ENCODE results near the gene NEUROD4.
A peak's percentile ranks its signal among the peaks of the same experiment; 100 is the strongest.

The NEUROD4 gene

DNA sequence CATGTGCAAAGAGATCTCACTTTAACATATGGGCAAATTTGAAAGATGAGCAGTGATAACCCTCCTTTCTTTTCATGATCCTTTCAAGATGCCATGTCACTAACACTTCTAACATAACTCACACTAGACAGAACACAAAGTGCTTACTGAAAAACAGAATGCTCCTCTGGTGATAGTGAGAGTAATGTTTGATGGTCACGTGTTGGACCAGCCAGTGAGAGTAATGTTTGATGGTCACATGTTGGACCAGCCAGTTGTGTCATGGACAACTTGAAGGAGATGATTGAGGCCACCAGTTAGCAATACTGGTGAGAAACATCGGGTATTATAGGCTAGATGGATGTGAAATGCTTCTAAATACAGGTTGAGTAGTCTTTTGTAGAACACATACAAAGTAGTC lies 5.7 kb downstream of the NEUROD4 start:
- DNase-seq: no peak
- TF ChIP-seq GATA1 (IDR thresholded peaks at IDR 0.05; ENCODE audit: low read depth, low read length): no peak
- no peak for TF ChIP-seq POLR2A (IDR thresholded peaks at IDR 0.05; ENCODE audit: low read length)

DNA sequence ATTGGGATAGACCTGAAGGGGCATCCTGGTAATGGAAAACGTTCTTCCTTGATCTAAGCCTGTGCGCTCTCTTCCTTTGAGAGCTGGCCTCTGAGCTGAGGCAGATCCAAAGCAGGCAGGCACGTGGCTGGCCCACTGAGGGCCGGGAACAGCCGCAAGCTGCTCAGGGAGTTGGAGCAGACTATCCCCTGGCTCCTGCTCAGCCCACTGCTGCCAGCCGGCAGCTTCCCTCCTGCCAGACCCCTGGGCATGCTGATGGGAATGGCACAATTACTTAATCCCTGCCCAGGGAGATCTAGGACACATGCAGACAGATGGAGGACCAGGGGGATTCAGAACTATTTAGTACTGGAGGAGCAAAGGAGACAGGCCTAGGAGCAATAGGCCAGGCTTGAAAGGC lies 14.4 kb downstream of the NEUROD4 start:
- no peak for TF ChIP-seq GATA1 (IDR thresholded peaks at IDR 0.05; ENCODE audit: low read depth, low read length)
- TF ChIP-seq POLR2A (IDR thresholded peaks at IDR 0.05; ENCODE audit: low read length): no peak
- DNase-seq: no peak

DNA sequence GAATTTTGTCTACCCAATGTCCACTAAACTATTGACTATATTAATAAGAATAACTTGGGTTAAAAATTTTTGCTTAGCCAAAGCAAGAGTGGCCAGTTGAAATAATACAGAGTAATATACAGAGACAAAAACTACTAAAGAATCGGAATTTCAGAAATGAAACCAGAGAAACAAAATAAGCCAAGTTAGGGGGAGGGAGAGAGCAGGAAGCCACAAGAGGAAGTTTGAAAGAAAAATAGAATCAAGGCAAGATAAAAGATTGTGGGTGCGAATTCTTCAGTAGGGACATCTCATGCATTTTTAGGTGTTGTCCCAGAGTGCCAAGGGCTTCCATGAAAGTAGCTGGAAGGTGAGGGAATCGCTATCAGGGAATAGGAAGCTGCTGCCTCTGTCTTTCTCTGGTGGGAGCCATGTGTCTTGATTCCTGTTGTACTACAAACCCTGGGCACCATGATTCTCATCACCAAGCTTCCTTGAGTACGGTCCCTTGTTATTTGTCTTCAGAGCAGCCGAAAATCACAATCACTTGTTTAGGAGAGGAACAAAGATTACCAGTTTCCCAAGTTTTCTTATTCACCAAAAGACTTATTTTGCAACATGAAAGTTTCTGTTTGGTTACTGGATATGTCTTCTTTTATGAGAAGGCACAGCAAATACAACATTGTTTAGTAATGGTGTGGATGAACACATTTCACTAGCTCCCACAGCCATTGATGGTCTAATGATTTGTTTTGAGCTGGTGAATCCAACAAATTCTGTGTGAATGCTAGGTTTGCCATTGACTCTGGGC lies 16.7 kb downstream of the NEUROD4 start:
- no peak for DNase-seq
- no peak for TF ChIP-seq GATA1 (IDR thresholded peaks at IDR 0.05; ENCODE audit: low read depth, low read length)
- TF ChIP-seq POLR2A (IDR thresholded peaks at IDR 0.05; ENCODE audit: low read length): no peak

DNA sequence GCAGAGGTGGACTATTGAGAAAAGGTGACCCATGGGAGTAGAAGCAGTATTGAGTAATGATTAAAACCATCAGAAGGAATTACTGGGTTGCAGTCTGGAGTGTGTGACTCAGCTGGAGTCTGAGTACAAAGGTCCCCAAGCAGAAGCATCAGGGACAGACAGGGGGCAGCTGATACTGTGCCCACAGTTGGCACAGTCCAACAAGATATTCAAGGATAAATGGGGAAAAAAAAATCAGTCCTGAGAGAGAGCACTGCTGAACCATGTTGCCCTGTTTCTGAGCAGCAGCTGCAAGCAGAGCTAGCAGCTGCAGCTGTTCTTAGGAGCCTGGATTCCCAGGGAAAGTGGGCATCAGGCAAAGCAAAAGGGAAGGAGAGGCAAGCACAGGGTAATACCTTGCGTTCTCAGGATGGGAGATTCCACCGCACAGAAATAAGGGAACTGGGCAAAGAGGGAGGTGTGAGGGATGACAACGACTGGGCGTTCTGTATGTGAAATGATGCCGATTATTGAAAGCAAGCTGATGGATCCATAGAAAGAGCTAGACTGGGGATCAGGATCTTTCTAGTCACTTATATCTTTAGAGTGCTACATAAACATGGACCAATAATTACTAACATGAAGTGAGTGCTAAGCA lies 17.7 kb downstream of the NEUROD4 start:
- TF ChIP-seq GATA1 (IDR thresholded peaks at IDR 0.05; ENCODE audit: low read depth, low read length): no peak
- no peak for TF ChIP-seq POLR2A (IDR thresholded peaks at IDR 0.05; ENCODE audit: low read length)
- no peak for DNase-seq

GRCh38 chr12:55039395-55040354 lies 19.9 kb downstream of the NEUROD4 start:
- DNase-seq: no peak
- no peak for TF ChIP-seq POLR2A (IDR thresholded peaks at IDR 0.05; ENCODE audit: low read length)
- TF ChIP-seq GATA1 (IDR thresholded peaks at IDR 0.05; ENCODE audit: low read depth, low read length): no peak

- no peak for DNase-seq
- TF ChIP-seq GATA1 (IDR thresholded peaks at IDR 0.05; ENCODE audit: low read depth, low read length) (no peak), POLR2A (IDR thresholded peaks at IDR 0.05; ENCODE audit: low read length) (no peak)
These were observed 21.7 kb downstream of the NEUROD4 start for GRCh38 chr12:55041345-55042055.

- TF ChIP-seq POLR2A (IDR thresholded peaks at IDR 0.05; ENCODE audit: low read length): no peak
- TF ChIP-seq GATA1 (IDR thresholded peaks at IDR 0.05; ENCODE audit: low read depth, low read length): no peak
These were observed 23.8 kb downstream of the NEUROD4 start for GRCh38 chr12:55043542-55043941.

DNA sequence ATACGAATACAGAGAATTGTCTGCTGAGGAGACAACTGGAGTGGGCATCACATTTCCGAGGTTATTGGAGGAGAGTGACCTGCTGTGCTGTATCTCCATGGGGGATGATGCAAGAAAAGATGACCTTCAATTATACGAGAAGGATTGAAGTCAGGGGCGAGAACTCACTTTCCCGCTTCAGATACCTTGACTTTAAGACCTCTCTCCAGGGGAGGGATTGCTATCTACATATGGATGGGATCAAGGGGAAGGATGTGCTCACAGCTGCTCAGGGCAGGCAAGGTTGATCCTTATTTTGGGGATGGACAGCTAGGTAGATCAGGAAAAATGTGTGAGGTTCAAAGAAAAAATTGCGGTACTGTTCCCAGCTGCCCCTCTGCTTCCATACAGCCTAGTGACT lies 24.4 kb downstream of the NEUROD4 start:
- DNase-seq: peak in 1 of 2 experiments; percentile 10
- TF ChIP-seq POLR2A (IDR thresholded peaks at IDR 0.05; ENCODE audit: low read length) (no peak), GATA1 (IDR thresholded peaks at IDR 0.05; ENCODE audit: low read depth, low read length) (no peak)

More at GRCh38 chr12:55043542-55043941, 23.8 kb downstream of the NEUROD4 start:
- peak in 1 of 2 experiments; percentile 58 for DNase-seq

GRCh38 chr12:55049676-55050075 lies 29.9 kb downstream of the NEUROD4 start:
- TF ChIP-seq POLR2A (IDR thresholded peaks at IDR 0.05; ENCODE audit: low read length): no peak
- no peak for TF ChIP-seq GATA1 (IDR thresholded peaks at IDR 0.05; ENCODE audit: low read depth, low read length)

GRCh38 chr12:55051197-55051947 lies 31.6 kb downstream of the NEUROD4 start:
- DNase-seq: no peak
- no peak for TF ChIP-seq POLR2A (IDR thresholded peaks at IDR 0.05; ENCODE audit: low read length)
- no peak for TF ChIP-seq GATA1 (IDR thresholded peaks at IDR 0.05; ENCODE audit: low read depth, low read length)

More at GRCh38 chr12:55049676-55050075, 29.9 kb downstream of the NEUROD4 start:
- DNase-seq: no peak

DNA sequence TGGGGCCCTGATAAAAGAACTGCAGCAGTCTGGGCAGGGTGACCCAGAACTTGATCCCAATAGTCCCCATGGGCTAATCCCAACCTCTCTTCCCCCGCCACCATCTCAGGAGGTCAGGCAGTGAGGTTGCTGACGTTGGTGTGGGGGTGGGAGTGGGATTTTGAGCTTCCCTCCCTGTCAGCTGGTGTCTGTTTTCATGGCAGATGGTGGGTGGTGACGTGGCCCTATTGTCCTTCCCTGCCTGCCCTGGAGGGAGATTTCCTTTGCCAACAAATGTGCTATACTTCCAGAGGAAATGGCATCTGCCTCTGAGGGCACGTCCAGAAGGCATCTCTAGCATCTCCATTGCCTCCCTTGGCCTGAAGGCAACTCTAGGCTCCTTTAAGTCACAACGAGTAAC lies 37.7 kb downstream of the NEUROD4 start:
- TF ChIP-seq GATA1 (IDR thresholded peaks at IDR 0.05; ENCODE audit: low read depth, low read length) (no peak), POLR2A (IDR thresholded peaks at IDR 0.05; ENCODE audit: low read length) (no peak)
- no peak for DNase-seq

DNA sequence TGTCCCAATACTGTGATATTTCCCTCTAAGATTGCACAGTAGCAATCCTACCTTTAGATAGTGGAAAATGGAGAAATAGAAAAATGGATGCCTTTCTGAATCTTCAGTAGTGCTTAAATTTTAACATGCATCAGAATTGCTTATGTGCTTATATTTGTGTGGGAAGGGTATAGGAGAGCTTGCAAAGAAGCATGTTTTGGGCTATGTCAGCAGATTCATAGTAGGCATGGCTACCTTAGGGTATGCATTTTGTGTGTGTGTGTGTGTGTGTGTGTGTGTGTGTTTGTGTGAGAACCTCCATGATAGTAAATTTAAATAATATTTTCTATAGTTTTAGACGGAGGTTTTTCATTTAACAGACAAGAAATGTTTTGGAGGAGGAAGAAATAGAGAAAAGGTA lies 38.3 kb downstream of the NEUROD4 start:
- no peak for DNase-seq
- TF ChIP-seq GATA1 (IDR thresholded peaks at IDR 0.05; ENCODE audit: low read depth, low read length) (no peak), POLR2A (IDR thresholded peaks at IDR 0.05; ENCODE audit: low read length) (no peak)

- DNase-seq: no peak
- TF ChIP-seq GATA1 (IDR thresholded peaks at IDR 0.05; ENCODE audit: low read depth, low read length) (no peak), POLR2A (IDR thresholded peaks at IDR 0.05; ENCODE audit: low read length) (no peak)
These were observed 39.0 kb downstream of the NEUROD4 start for GRCh38 chr12:55058776-55059175.
